ENCODE measurements around the gene CDC42BPG. TPM values are rescaled to one million over a fixed set of nuclear protein-coding genes. Genes with fewer than 3 reads are reported as not detected.

The CDC42BPG gene
- total and polyA plus RNA-seq, 9 of the 15 experiments (the other 6 are each of a cell fraction or from before 2014, with no cell fraction given), result 0.04 to 8.8 (median 2.1) TPM

- TF ChIP-seq, protein P1, sequence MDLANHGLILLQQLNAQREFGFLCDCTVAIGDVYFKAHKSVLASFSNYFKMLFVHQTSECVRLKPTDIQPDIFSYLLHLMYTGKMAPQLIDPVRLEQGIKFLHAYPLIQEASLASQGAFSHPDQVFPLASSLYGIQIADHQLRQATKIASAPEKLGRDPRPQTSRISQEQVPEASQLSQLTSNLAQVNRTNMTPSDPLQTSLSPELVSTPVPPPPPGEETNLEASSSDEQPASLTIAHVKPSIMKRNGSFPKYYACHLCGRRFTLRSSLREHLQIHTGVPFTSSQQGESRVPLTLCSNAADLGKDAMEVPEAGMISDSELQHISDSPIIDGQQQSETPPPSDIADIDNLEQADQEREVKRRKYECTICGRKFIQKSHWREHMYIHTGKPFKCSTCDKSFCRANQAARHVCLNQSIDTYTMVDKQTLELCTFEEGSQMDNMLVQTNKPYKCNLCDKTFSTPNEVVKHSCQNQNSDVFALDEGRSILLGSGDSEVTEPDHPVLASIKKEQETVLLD (IDR thresholded peaks at IDR 0.05), result 0 out of 2 replicates have a peak, but pooled peaks have one; percentile 44
- TF ChIP-seq JUND (IDR thresholded peaks at IDR 0.05; ENCODE audit: borderline replicate concordance, low read depth, low read length), result peak; percentile 55
- TF ChIP-seq JUND (tag; IDR thresholded peaks at IDR 0.05; ENCODE audit: borderline replicate concordance, low read depth, low read length), result no peak; the same call in 2 of the 3 replicates
- peak; percentile 49; the same call in 1 of the 2 replicates for TF ChIP-seq ETV5 (CRISPR knock-in tag; IDR thresholded peaks at IDR 0.05; ENCODE audit: low read depth)
- TF ChIP-seq ARID1B (IDR thresholded peaks at IDR 0.05), result peak; percentile 38
- TF ChIP-seq PTBP1 (IDR thresholded peaks at IDR 0.05; ENCODE audit: low read depth, low read length), result peak; percentile 80; the same call in 1 of the 2 replicates
- 0 out of 2 replicates have a peak, but pooled peaks have one; percentile 52 for TF ChIP-seq ZNF143 (CRISPR knock-in tag; IDR thresholded peaks at IDR 0.05)
- no peak for TF ChIP-seq ARNT (IDR thresholded peaks at IDR 0.05)
- no peak for TF ChIP-seq ZZZ3 (IDR thresholded peaks at IDR 0.05)
- TF ChIP-seq JUN (IDR thresholded peaks at IDR 0.05; ENCODE audit: borderline replicate concordance, low read depth, low read length), result peak; percentile 49; the same call in 1 of the 2 replicates
- TF ChIP-seq JUN (CRISPR knock-in tag; IDR thresholded peaks at IDR 0.05; ENCODE audit: borderline replicate concordance), result 0 out of 2 replicates have a peak, but pooled peaks have one; percentile 43
- TF ChIP-seq, protein P2, sequence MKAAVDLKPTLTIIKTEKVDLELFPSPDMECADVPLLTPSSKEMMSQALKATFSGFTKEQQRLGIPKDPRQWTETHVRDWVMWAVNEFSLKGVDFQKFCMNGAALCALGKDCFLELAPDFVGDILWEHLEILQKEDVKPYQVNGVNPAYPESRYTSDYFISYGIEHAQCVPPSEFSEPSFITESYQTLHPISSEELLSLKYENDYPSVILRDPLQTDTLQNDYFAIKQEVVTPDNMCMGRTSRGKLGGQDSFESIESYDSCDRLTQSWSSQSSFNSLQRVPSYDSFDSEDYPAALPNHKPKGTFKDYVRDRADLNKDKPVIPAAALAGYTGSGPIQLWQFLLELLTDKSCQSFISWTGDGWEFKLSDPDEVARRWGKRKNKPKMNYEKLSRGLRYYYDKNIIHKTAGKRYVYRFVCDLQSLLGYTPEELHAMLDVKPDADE (conservative IDR thresholded peaks at IDR 0.05; ENCODE audit: control insufficient read depth, low read depth, low read length), result peak; percentile 60; the same call in 1 of the 2 replicates
- no peak for TF ChIP-seq NCOR1 (IDR thresholded peaks at IDR 0.05)
- TF ChIP-seq MNT (conservative IDR thresholded peaks at IDR 0.05), result peak in 1 of 2 experiments; percentile 49; a peak in 2 of 4 replicates
- peak; percentile 20 to 63; a peak in 3 of 4 replicates for TF ChIP-seq RCOR1 (IDR thresholded peaks at IDR 0.05; ENCODE audit: borderline replicate concordance in 1 of 2, low read depth in 2 of 2, low read length in 2 of 2)
- peak; percentile 55 for TF ChIP-seq CXXC5 (CRISPR knock-in tag; IDR thresholded peaks at IDR 0.05)
- TF ChIP-seq ZFP30 (CRISPR knock-in tag; IDR thresholded peaks at IDR 0.05; ENCODE audit: borderline replicate concordance), result no peak
- peak; percentile 77 for TF ChIP-seq ZNF592 (IDR thresholded peaks at IDR 0.05)
- TF ChIP-seq NEUROD1 (IDR thresholded peaks at IDR 0.05; ENCODE audit: borderline replicate concordance, low read depth, low read length, partially characterized antibody), result peak; percentile 38
Observed at GRCh38 chr11:64846998-64847666, 2.7 kb upstream of the CDC42BPG start (continued).

Measured in K562 (cell line).